ENCODE measurements around the gene BCL10.
"Not testable (repeated sequence)": the region's sequence is repeated elsewhere in the genome, so short reads cannot be mapped to it uniquely, and the experiment has no call there.

The BCL10 gene

DNA sequence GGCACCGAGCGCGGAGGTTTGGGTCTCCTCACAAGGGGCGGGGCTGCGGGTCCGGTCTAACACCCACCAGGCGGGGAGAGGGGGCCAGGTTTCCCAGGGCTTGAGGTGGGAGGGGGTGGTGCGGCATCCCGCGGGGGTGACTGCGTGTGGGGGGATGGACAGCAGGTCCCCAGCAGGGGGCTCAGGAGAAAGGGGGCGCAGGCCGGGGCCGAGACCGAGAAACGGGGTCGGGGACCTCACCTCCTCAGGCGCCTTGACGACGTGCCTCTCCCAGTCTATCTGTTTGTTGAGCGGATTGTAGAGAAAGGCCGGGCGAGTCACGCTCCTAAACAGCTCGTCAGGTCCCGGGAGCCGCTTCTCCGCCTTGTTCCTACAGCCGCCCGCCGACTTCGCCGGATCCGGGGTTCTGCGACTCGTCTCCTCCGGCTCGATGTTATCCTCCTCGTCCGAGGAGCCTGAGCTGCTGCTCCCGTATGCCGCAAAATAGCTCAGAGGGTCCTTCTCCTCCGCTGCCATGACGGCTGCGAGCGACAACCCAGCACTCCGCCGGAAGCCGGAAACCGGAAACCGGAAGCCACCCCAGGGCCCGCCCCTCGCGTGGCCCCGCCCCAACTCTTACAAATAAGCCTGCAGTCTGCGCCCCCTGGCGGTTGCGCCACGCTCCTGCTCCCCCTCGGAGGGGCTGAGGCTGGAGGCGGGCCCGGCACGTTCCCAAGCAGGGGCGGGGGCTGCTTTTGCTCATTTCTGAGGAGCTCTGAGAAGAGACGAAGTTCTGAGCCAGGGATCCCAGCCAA is 17.1 kb downstream of the BCL10 start, which contains the start of gene C1orf52:
Gene C1orf52 (minus strand): TSS at position 545 of the 794 bp plus-strand sequence. CDS start 29 bp downstream, at position 516.
- peak within 1 kb of the TSS; percentile 63 for H3K4me3 ChIP-seq (replicated peaks; ENCODE audit: low read depth, low read length)
- DNase-seq (ENCODE audit: extremely low read depth, low read depth): no peak
- peak; percentile 92 for TF ChIP-seq CTCF (IDR thresholded peaks at IDR 0.05; ENCODE audit: low read depth, low read length, missing control alignments)

GRCh38 chr1:85258536-85259117 is 17.8 kb downstream of the BCL10 start:
- H3K4me3 ChIP-seq (replicated peaks; ENCODE audit: low read depth, low read length): peak overlapping the region; percentile 63
- no peak for DNase-seq (ENCODE audit: extremely low read depth, low read depth)
- no peak for TF ChIP-seq CTCF (IDR thresholded peaks at IDR 0.05; ENCODE audit: low read depth, low read length, missing control alignments)

DNA sequence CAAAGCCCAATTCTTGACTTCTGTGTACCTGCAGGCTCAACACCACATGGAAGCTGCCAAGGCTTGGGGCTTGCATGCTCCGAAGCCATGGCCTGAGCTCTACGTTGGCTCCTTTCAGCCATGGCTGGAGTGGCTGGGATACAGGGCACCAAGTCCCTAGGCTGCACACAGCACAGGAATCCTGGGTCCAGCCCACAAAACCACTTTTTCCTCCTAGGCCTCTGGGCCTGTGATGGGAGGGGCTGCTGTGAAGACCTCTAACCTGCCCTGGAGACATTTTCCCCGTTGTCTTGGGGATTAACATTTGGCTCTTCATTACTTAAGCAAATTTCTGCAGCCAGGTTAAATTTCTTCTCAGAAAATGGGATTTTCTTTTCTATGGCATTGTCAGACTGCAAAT is 27.4 kb downstream of the BCL10 start:
- not testable (repeated sequence) for DNase-seq (ENCODE audit: extremely low read depth, low read depth); H3K4me3 ChIP-seq (replicated peaks; ENCODE audit: low read depth, low read length)

DNA sequence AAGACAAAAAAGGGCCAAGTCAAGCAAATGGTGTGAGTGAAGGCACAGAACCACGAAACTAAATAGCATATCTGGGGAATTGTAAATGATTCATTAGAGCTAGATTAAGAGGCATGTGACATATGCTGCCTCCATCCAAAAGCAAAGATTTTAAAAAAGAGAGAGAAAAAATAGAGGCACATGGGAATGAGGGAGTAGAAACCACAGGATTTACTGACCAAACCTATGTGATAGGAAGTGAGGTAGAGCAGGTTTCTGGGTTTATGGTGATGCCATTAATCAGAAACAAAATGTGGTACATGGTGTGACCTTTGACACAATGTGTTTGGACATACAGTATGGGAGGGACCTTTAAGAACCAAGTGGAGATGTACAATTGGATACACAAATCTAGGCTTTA is 30.5 kb downstream of the BCL10 start:
- no peak for TF ChIP-seq CTCF (IDR thresholded peaks at IDR 0.05; ENCODE audit: low read depth, low read length, missing control alignments)
- H3K4me3 ChIP-seq (replicated peaks; ENCODE audit: low read depth, low read length): no peak overlapping the region
- DNase-seq (ENCODE audit: extremely low read depth, low read depth): no peak

DNA sequence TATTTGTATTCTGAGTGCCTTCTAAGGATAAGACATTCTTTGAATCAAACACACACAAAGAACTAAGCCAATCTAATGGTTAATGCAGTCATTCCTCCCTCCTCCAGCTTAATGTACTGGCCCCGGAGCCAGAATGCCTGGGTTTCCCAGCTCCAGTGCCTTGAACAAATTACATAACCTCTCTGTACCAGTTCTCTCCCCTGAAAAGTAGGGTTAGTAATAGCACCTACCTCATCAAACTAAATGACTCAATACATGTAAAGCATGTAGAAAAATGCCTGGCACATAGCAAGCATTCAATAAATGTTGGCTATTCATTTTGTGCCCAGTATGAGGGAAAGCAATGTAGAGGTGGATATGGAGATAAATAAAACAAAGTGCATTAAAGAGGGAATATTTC is 31.0 kb downstream of the BCL10 start:
- no peak for TF ChIP-seq CTCF (IDR thresholded peaks at IDR 0.05; ENCODE audit: low read depth, low read length, missing control alignments)
- DNase-seq (ENCODE audit: extremely low read depth, low read depth): no peak

GRCh38 chr1:85244271-85245061 is 32.0 kb downstream of the BCL10 start:
- DNase-seq (ENCODE audit: extremely low read depth, low read depth): peak; percentile 93
- no peak for TF ChIP-seq CTCF (IDR thresholded peaks at IDR 0.05; ENCODE audit: low read depth, low read length, missing control alignments)
- H3K4me3 ChIP-seq (replicated peaks; ENCODE audit: low read depth, low read length): 0 out of 2 replicates have a peak overlapping the region, but pooled peaks have one; percentile 5

More for the DNA sequence above, 31.0 kb downstream of the BCL10 start:
- no peak overlapping the region; the same call in 1 of the 2 replicates for H3K4me3 ChIP-seq (replicated peaks; ENCODE audit: low read depth, low read length)

- TF ChIP-seq CTCF (IDR thresholded peaks at IDR 0.05; ENCODE audit: low read depth, low read length, missing control alignments): no peak
- H3K4me3 ChIP-seq (replicated peaks; ENCODE audit: low read depth, low read length): no peak overlapping the region
- no peak for DNase-seq (ENCODE audit: extremely low read depth, low read depth)
These were observed 33.1 kb downstream of the BCL10 start for GRCh38 chr1:85243372-85243771.
